GM12874 (cell line): ENCODE results near the gene EGFL7.

Experiments used
- CTCF ChIP-seq: IDR thresholded peaks from 2 replicates; pipeline ENCODE4 v1.5.1; 2011; ENCODE audit warnings: low read depth, mild to moderate bottlenecking, control low read depth, low read length, moderate library complexity; ENCODE audit not compliant: insufficient read depth

EGFL7 gene

GRCh38 chr9:136711751-136712689 is 49.3 kb downstream of the EGFL7 start, which contains the start of gene DIPK1B:
DIPK1B (plus strand) TSS chr9:136712572; CDS start chr9:136712666, 94 bp downstream.
- TF ChIP-seq CTCF = no peak

- TF ChIP-seq CTCF = no peak
Observed at GRCh38 chr9:136712690-136713544, 50.2 kb downstream of the EGFL7 start.

- no peak for TF ChIP-seq CTCF
Observed at GRCh38 chr9:136713550-136713949, 50.8 kb downstream of the EGFL7 start.

- no peak for TF ChIP-seq CTCF
Observed at GRCh38 chr9:136714096-136714892, 51.6 kb downstream of the EGFL7 start.

- no peak for TF ChIP-seq CTCF
Observed at GRCh38 chr9:136714893-136715274, 52.2 kb downstream of the EGFL7 start.

- no peak for TF ChIP-seq CTCF
Observed at GRCh38 chr9:136717399-136717798, 54.7 kb downstream of the EGFL7 start.
